CD4-positive, alpha-beta T cell (primary cell): Measurements from ENCODE around the gene RERE. TPM values are rescaled to one million over a fixed set of nuclear protein-coding genes. Genes with fewer than 3 reads are reported as not detected.

Experiments
- ATAC-seq: fragments of 200-7000 bp; cut with Tn5 transposase; one replicate; pipeline ENCODE4 v1.10.0; 2022; ENCODE audit warnings: mild to moderate bottlenecking; ENCODE audit not compliant: poor library complexity
- CTCF ChIA-PET: fragments of 350-600 bp; sonication (Branson Sonifier 250); formaldehyde crosslinking; loops from one replicate; lab custom pipeline; 2021; ENCODE audit warnings: antibody characterized with exemption, inconsistent platforms; lab: Charles Lee
- POLR2A ChIA-PET: fragments of 350-600 bp; sonication (Branson Sonifier 250); formaldehyde crosslinking; loops from one replicate; lab custom pipeline; 2021; ENCODE audit warnings: antibody characterized with exemption, inconsistent platforms; lab: Charles Lee
- DNase-seq, 14 experiments: peaks; one replicate each; pipeline ENCODE4 v3.0.0-alpha.2; 2013 to 2020; ENCODE audit warnings: mixed read lengths in 2 of 14
- H3K27ac ChIP-seq, 2 donors: one replicate each; pipeline versions ENCODE4 v1.5.1 to v1.7.0; 2013; ENCODE audit warnings: low read length in 2 of 2, low read depth in 1 of 2, mild to moderate bottlenecking in 1 of 2
- H3K27me3 ChIP-seq, 2 experiments: 1 replicate in 1 of 2; 2 replicates in 1 of 2; pipeline versions ENCODE4 v1.6.1 to v1.7.0; 2013; ENCODE audit warnings: low read length in 2 of 2, control low read depth in 1 of 2, mild to moderate bottlenecking in 1 of 2, moderate library complexity in 1 of 2; ENCODE audit not compliant: insufficient read depth in 2 of 2, control insufficient read depth in 1 of 2
- H3K36me3 ChIP-seq: one replicate; pipeline ENCODE4 v1.6.1; 2013; ENCODE audit warnings: low read length, control low read depth; ENCODE audit not compliant: insufficient read depth
- H3K4me1 ChIP-seq: one replicate; pipeline ENCODE4 v1.6.1; 2013; ENCODE audit warnings: low read length, control low read depth; ENCODE audit not compliant: insufficient read depth
- H3K4me3 ChIP-seq: one replicate; pipeline ENCODE4 v1.5.1; 2013; ENCODE audit warnings: mild to moderate bottlenecking, low read length, moderate library complexity
- H3K9me3 ChIP-seq, 2 experiments: 1 replicate in 1 of 2; 2 replicates in 1 of 2; pipeline versions ENCODE4 v1.6.1 to v1.7.0; 2013; ENCODE audit warnings: low read length in 2 of 2, mild to moderate bottlenecking in 2 of 2, control low read depth in 1 of 2, moderate library complexity in 1 of 2; ENCODE audit not compliant: control insufficient read depth in 1 of 2, insufficient read depth in 1 of 2
- H3K27ac Mint-ChIP-seq: one replicate; pipeline ENCODE4 v1.8.0; 2020; ENCODE audit warnings: mixed read lengths
- H3K27me3 Mint-ChIP-seq: one replicate; pipeline ENCODE4 v1.8.0; 2021; ENCODE audit warnings: mixed read lengths
- H3K36me3 Mint-ChIP-seq: one replicate; pipeline ENCODE4 v1.8.0; 2021; ENCODE audit warnings: low read depth, mixed read lengths
- H3K4me1 Mint-ChIP-seq: one replicate; pipeline ENCODE4 v1.8.0; 2021; ENCODE audit warnings: low read depth, mixed read lengths
- H3K4me3 Mint-ChIP-seq: one replicate; pipeline ENCODE4 v1.8.0; 2020; ENCODE audit warnings: mild to moderate bottlenecking, mixed read lengths
- H3K9me3 Mint-ChIP-seq: one replicate; pipeline ENCODE4 v1.8.0; 2020; ENCODE audit warnings: mixed read lengths
- intact Hi-C, 2 experiments: fragments of 100-400 bp; cut with DNase I in 1 of 2; cut with micrococcal nuclease in 1 of 2; formaldehyde crosslinking; loops; one replicate each; pipeline versions ENCODE4 v1.15.1 to v1.9.0; 2023 to 2025; cut with DNase I, micrococcal nuclease
- total RNA-seq, 174 experiments: library from RNA in 2 of 174; stranded (reverse) in 2 of 174; gene quantifications; one replicate each; pipeline ENCODE4 v1.2.3 and lab custom pipeline; 2021 to 2026
- TF ChIP-seq, protein P1 (sequence below): fragments of 200-600 bp; IDR thresholded peaks from one replicate; pipeline ENCODE4 v1.8.0; 2022; ENCODE audit warnings: antibody characterized with exemption, mild to moderate bottlenecking

The RERE gene
- total RNA-seq, 2 experiments from 2014 or later, result 78.4 to 84.0 TPM

DNA sequence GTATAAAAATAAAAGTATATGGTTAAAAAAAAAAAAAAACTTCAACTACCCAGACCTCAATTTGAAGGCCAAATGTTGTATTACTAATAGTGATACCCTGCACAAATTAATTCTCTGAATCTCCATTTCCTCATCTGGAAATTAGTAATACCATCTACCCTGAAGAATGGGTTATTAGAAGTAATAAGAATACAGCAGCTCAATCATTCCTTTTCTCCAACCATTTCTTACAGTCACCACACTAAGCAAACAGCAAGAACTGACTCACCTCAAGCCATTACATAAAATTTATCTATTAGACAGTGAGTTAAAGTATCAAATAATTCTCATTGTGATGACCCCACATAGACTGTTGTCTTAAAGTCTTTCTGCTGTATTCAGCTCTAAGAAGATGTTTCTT is 39.6 kb downstream of the RERE start:
- Mint-ChIP-seq H3K27me3 (no peaks in the 10 kb centered on the region), H3K36me3 (peaks cover 4% of the 10 kb centered on the region), H3K9me3 (no peaks in the 10 kb centered on the region), H3K4me1 (peaks cover 22% of the 10 kb centered on the region), H3K27ac (no peak overlapping the region), H3K4me3 (no peak overlapping the region)
- no peak overlapping the region for H3K27ac ChIP-seq
- CTCF ChIA-PET, result interaction anchor here (0.7 kb wide), 1 partner anchor 16 kb away, joined by 3 read pairs; no protein-coding TSS in a partner anchor
- no peak overlapping the region for H3K4me3 ChIP-seq
- no peaks in the 10 kb centered on the region for H3K4me1 ChIP-seq
- POLR2A ChIA-PET, result no interaction called here
- intact Hi-C loops, result no loop called here
- no peak for ATAC-seq
- TF ChIP-seq, protein P1, sequence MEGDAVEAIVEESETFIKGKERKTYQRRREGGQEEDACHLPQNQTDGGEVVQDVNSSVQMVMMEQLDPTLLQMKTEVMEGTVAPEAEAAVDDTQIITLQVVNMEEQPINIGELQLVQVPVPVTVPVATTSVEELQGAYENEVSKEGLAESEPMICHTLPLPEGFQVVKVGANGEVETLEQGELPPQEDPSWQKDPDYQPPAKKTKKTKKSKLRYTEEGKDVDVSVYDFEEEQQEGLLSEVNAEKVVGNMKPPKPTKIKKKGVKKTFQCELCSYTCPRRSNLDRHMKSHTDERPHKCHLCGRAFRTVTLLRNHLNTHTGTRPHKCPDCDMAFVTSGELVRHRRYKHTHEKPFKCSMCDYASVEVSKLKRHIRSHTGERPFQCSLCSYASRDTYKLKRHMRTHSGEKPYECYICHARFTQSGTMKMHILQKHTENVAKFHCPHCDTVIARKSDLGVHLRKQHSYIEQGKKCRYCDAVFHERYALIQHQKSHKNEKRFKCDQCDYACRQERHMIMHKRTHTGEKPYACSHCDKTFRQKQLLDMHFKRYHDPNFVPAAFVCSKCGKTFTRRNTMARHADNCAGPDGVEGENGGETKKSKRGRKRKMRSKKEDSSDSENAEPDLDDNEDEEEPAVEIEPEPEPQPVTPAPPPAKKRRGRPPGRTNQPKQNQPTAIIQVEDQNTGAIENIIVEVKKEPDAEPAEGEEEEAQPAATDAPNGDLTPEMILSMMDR, result no peak
- no peak for DNase-seq
- H3K27me3 ChIP-seq, result no peaks in the 10 kb centered on the region
- no peaks in the 10 kb centered on the region for H3K9me3 ChIP-seq
- H3K36me3 ChIP-seq, result no peaks in the 10 kb centered on the region

DNA sequence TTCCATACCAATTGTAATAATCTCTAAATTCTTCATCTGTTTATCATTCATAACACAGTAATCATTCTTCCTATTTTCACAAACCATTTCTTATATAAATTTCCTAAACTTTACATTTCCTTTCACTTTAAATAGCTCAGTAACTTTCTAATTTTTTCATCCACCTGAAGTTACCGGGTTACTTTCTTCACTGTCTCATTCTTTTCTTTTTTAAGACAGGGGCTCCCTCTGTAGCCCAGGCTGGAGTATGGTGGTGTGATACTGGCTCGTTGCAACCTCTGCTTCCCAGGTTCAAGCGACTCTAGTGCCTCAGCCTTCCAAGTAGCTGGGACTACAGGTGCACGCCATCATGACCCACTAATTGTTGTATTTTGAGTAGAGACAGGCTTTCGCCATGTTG is 41.3 kb downstream of the RERE start:
- Histone ChIP-seq H3K27me3 (no peaks in the 10 kb centered on the region), H3K27ac (no peak overlapping the region), H3K4me1 (no peaks in the 10 kb centered on the region), H3K36me3 (no peaks in the 10 kb centered on the region), H3K4me3 (no peak overlapping the region), H3K9me3 (no peaks in the 10 kb centered on the region)
- H3K27ac Mint-ChIP-seq, result no peak overlapping the region
- H3K4me3 Mint-ChIP-seq, result no peak overlapping the region
- no peak for ATAC-seq
- peaks cover 4% of the 10 kb centered on the region for H3K36me3 Mint-ChIP-seq
- TF ChIP-seq, protein P1, result no peak
- H3K4me1 Mint-ChIP-seq, result peaks cover 11% of the 10 kb centered on the region
- intact Hi-C loops, result no loop called here
- ChIA-PET CTCF (interaction anchor here (1.0 to 1.2 kb wide), 2 partner anchors 73 to 189 kb away, joined by 3 read pairs; no protein-coding TSS in a partner anchor), POLR2A (no interaction called here)
- no peak for DNase-seq
- no peaks in the 10 kb centered on the region for H3K9me3 Mint-ChIP-seq
- H3K27me3 Mint-ChIP-seq, result no peaks in the 10 kb centered on the region

DNA sequence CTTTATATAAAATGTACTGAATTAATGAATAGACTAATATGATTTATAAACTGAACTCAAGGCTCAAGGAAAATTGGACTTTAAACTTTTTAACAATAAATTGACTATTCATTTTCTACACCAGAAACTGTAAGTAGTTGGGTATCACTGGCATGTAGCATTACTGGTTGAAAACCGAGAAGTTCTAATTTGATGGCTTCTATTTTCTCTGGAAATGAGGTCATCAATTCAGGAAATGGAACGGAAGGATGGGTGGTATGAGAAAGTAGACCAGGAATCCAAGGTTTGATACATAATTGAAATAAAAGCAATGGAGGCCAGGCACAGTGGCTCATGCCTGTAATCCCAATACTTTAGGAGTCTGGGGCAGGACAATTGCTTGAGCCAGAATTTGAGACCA is 50.4 kb downstream of the RERE start:
- H3K36me3 ChIP-seq, result no peaks in the 10 kb centered on the region
- no peak for ATAC-seq
- no peak overlapping the region for H3K27ac ChIP-seq
- CTCF ChIA-PET, result no interaction called here
- H3K4me1 ChIP-seq, result no peaks in the 10 kb centered on the region
- no peak overlapping the region for H3K4me3 Mint-ChIP-seq
- intact Hi-C loops, result no loop called here
- TF ChIP-seq, protein P1, result no peak
- H3K4me1 Mint-ChIP-seq, result no peaks in the 10 kb centered on the region
- no peak overlapping the region for H3K4me3 ChIP-seq
- peaks cover 1% of the 10 kb centered on the region for H3K36me3 Mint-ChIP-seq
- POLR2A ChIA-PET, result no interaction called here
- no peaks in the 10 kb centered on the region for H3K27me3 ChIP-seq
- no peak for DNase-seq
- no peaks in the 10 kb centered on the region for H3K9me3 Mint-ChIP-seq
- no peaks in the 10 kb centered on the region for H3K9me3 ChIP-seq
- H3K27ac Mint-ChIP-seq, result no peak overlapping the region
- no peaks in the 10 kb centered on the region for H3K27me3 Mint-ChIP-seq
